HCT116 (cell line): ENCODE measurements around the gene UGT1A7. TPM values are rescaled to one million over a fixed set of nuclear protein-coding genes. Genes with fewer than 3 reads are reported as not detected.

Experiments used
- ATAC-seq: fragments of 200-7000 bp; cut with Tn5 transposase; 2 replicates; pipeline ENCODE4 v1.9.1; 2020; ENCODE audit warnings: mild to moderate bottlenecking, moderate library complexity
- BruUV-seq: library from RNA; stranded (reverse); fragments of 400-500 nt; replicated peaks from 2 replicates; lab custom pipeline; 2021; lab: Mats Ljungman, UMichigan
- CTCF ChIA-PET: fragments of 300-600 bp; sonication (Branson Sonifier 250); formaldehyde crosslinking; loops from one replicate; lab custom pipeline; 2021; ENCODE audit warnings: antibody characterized with exemption; lab: Charles Lee
- POLR2A ChIA-PET: fragments of 300-600, 350-600 bp; sonication (Branson Sonifier 250); formaldehyde crosslinking; loops from one replicate; lab custom pipeline; 2021; ENCODE audit warnings: antibody characterized with exemption; lab: Charles Lee
- RAD21 ChIA-PET, 2 experiments: fragments of 300-600 bp; sonication (Branson Sonifier 250); formaldehyde crosslinking; loops; one replicate each; lab custom pipeline; 2023; ENCODE audit warnings: low total read pairs in 2 of 2; ENCODE audit not compliant: uncharacterized antibody in 2 of 2, unreplicated experiment in 2 of 2, low non-redundant PET in 1 of 2; lab: Charles Lee
- DNase-seq: peaks from one replicate; pipeline ENCODE4 v3.0.0-alpha.2; 2010; ENCODE audit warnings: low read depth, low spot score
- H2AFZ ChIP-seq: fragments of 200-600 bp; shearing (Covaris generic), sonication (generic); 2 replicates; pipeline ENCODE4 v1.6.1; 2017; ENCODE audit warnings: low read depth, mixed run types, mixed read lengths, antibody characterized with exemption, low read length; ENCODE audit not compliant: poor library complexity, severe bottlenecking
- H3K27ac ChIP-seq: 2 replicates; pipeline ENCODE4 v1.5.1; 2012; ENCODE audit warnings: low read depth, low read length
- H3K27me3 ChIP-seq: fragments of 200-600 bp; sonication (generic); 2 replicates; pipeline ENCODE4 v1.6.1; 2016; ENCODE audit warnings: mixed run types, low read length, mixed read lengths; ENCODE audit not compliant: insufficient read depth
- H3K36me3 ChIP-seq, 2 experiments: fragments of 200-500 bp in 1 of 2; fragments of 200-600 bp in 1 of 2; sonication (Bioruptor generic) in 1 of 2; sonication (generic) in 1 of 2; 2 replicates each; pipeline versions ENCODE4 v1.5.1 to v1.6.1; 2014 to 2016; ENCODE audit warnings: low read length in 2 of 2, inconsistent platforms in 1 of 2, mixed read lengths in 1 of 2, mixed run types in 1 of 2; ENCODE audit not compliant: insufficient read depth in 2 of 2, control insufficient read depth in 1 of 2
- H3K4me1 ChIP-seq, 2 experiments: fragments of 200-600 bp in 1 of 2; sonication (generic) in 1 of 2; 2 replicates each; pipeline versions ENCODE4 v1.5.1 to v1.6.1; 2012 to 2017; ENCODE audit warnings: low read length in 2 of 2, inconsistent platforms in 1 of 2, mild to moderate bottlenecking in 1 of 2, mixed read lengths in 1 of 2, mixed run types in 1 of 2, moderate library complexity in 1 of 2; ENCODE audit not compliant: insufficient read depth in 2 of 2, control insufficient read depth in 1 of 2
- H3K4me2 ChIP-seq: fragments of 200-600 bp; sonication (generic); 2 replicates; pipeline ENCODE4 v1.6.1; 2017; ENCODE audit warnings: mixed run types, low read length, mixed read lengths
- H3K4me3 ChIP-seq, 2 experiments: fragments of 200-600 bp in 1 of 2; sonication (generic) in 1 of 2; replicated peaks in 1 of 2; 2 replicates each; pipeline ENCODE4 v1.5.1; 2011 to 2016; ENCODE audit warnings: low read length in 2 of 2, control low read depth in 1 of 2, low read depth in 1 of 2, mild to moderate bottlenecking in 1 of 2, mixed read lengths in 1 of 2, mixed run types in 1 of 2
- H3K79me2 ChIP-seq: fragments of 200-600 bp; sonication (generic); 2 replicates; pipeline ENCODE4 v1.6.1; 2017; ENCODE audit warnings: mild to moderate bottlenecking, mixed run types, low read length, moderate library complexity, mixed read lengths; ENCODE audit not compliant: insufficient read depth
- H3K9ac ChIP-seq: fragments of 200-600 bp; sonication (generic); 2 replicates; pipeline ENCODE4 v1.6.1; 2016; ENCODE audit warnings: low read length, mixed read lengths
- H3K9me2 ChIP-seq: fragments of 200-600 bp; sonication (generic), shearing (Covaris generic); 2 replicates; pipeline ENCODE4 v1.6.1; 2017; ENCODE audit warnings: mixed run types, mild to moderate bottlenecking, moderate library complexity; ENCODE audit not compliant: insufficient read depth
- H3K9me3 ChIP-seq, 2 experiments: fragments of 200-500 bp in 1 of 2; fragments of 200-600 bp in 1 of 2; sonication (Bioruptor generic) in 1 of 2; sonication (generic) in 1 of 2; 2 replicates each; pipeline ENCODE4 v1.6.1; 2014 to 2017; ENCODE audit warnings: low read length in 2 of 2, mixed read lengths in 2 of 2, inconsistent platforms in 1 of 2, low read depth in 1 of 2, mild to moderate bottlenecking in 1 of 2, mixed run types in 1 of 2, moderate library complexity in 1 of 2; ENCODE audit not compliant: control insufficient read depth in 1 of 2, insufficient read depth in 1 of 2
- H4K20me1 ChIP-seq: fragments of 200-600 bp; sonication (generic), shearing (Covaris generic); 2 replicates; pipeline ENCODE4 v1.6.1; 2017; ENCODE audit warnings: mixed run types, mild to moderate bottlenecking, moderate library complexity; ENCODE audit not compliant: insufficient read depth
- CEBPB ChIP-seq: IDR thresholded peaks from 2 replicates; pipeline ENCODE4 v1.6.1; 2012; ENCODE audit warnings: low read depth
- ELF1 ChIP-seq: IDR thresholded peaks from 2 replicates; pipeline ENCODE4 v1.6.1; 2012; ENCODE audit warnings: low read depth, borderline replicate concordance
- EZH2 ChIP-seq: fragments of 200-600 bp; sonication (generic); IDR thresholded peaks from 2 replicates; pipeline ENCODE4 v1.6.1; 2017; ENCODE audit warnings: antibody characterized with exemption, mixed run types
- EZH2phosphoT487 ChIP-seq: fragments of 200-600 bp; IDR thresholded peaks from 2 replicates; pipeline ENCODE4 v1.6.1; 2018; ENCODE audit warnings: antibody characterized with exemption, borderline replicate concordance
- JUND ChIP-seq: IDR thresholded peaks from 2 replicates; pipeline ENCODE4 v1.6.1; 2012
- POLR2A ChIP-seq: IDR thresholded peaks from 2 replicates; pipeline ENCODE4 v1.7.0; 2011; ENCODE audit warnings: borderline replicate concordance; ENCODE audit not compliant: insufficient read depth, insufficient read length; ENCODE audit errors: extremely low read depth
- POLR2AphosphoS5 ChIP-seq: IDR thresholded peaks from 2 replicates; pipeline ENCODE4 v1.6.1; 2011; ENCODE audit warnings: mild to moderate bottlenecking, low read depth, low read length, moderate library complexity
- REST ChIP-seq: IDR thresholded peaks from 2 replicates; pipeline ENCODE4 v1.6.1; 2012; ENCODE audit warnings: low read depth
- YY1 ChIP-seq: IDR thresholded peaks from 2 replicates; pipeline ENCODE4 v1.6.1; 2011; ENCODE audit warnings: low read length, low read depth, moderate library complexity, mild to moderate bottlenecking; ENCODE audit not compliant: insufficient replicate concordance; ENCODE audit errors: extremely low read depth
- ZFX ChIP-seq: fragments of 450-650 bp; IDR thresholded peaks from 2 replicates; pipeline ENCODE4 v1.6.1; 2017
- intact Hi-C: fragments of 100-400 bp; cut with micrococcal nuclease; formaldehyde crosslinking; loops from 2 replicates; pipeline ENCODE4 v1.10.0; 2022
- total RNA-seq: library from RNA; stranded (reverse); gene quantifications from one replicate; pipeline ENCODE4 v1.2.1, GENCODE V29; 2021; ENCODE audit not compliant: unreplicated experiment
- TF ChIP-seq, protein P1 (sequence below): IDR thresholded peaks from 2 replicates; pipeline ENCODE4 v1.6.1; 2011; ENCODE audit warnings: mild to moderate bottlenecking, low read length, moderate library complexity; ENCODE audit not compliant: insufficient replicate concordance; ENCODE audit errors: extremely low read depth

Gene UGT1A7
- total RNA-seq, 1 experiment from 2014 or later, result not detected

- Histone ChIP-seq H3K36me3 (no peaks in the 10 kb centered on the region), H2AFZ (no peak overlapping the region), H3K9me3 (no peaks in the 10 kb centered on the region), H3K27me3 (no peaks in the 10 kb centered on the region; the same call in 1 of the 2 replicates), H3K27ac (no peak overlapping the region), H3K9me2 (no peaks in the 10 kb centered on the region), H3K4me1 (no peaks in the 10 kb centered on the region), H3K4me3 (no peak overlapping the region), H3K79me2 (no peaks in the 10 kb centered on the region), H3K4me2 (no peak overlapping the region), H4K20me1 (no peaks in the 10 kb centered on the region), H3K9ac (no peak overlapping the region)
- CTCF ChIA-PET, result no interaction called here
- DNase-seq, result no peak
- TF ChIP-seq ZFX, result no peak
- no peak for TF ChIP-seq EZH2phosphoT487
- POLR2A ChIA-PET, result no interaction called here
- RAD21 ChIA-PET, result no interaction called here
- intact Hi-C loops, result no loop called here
- no TSS peak for BruUV-seq
- ATAC-seq, result no peak
Measured at GRCh38 chr2:233810385-233810784, 128.7 kb downstream of the UGT1A7 start.

DNA sequence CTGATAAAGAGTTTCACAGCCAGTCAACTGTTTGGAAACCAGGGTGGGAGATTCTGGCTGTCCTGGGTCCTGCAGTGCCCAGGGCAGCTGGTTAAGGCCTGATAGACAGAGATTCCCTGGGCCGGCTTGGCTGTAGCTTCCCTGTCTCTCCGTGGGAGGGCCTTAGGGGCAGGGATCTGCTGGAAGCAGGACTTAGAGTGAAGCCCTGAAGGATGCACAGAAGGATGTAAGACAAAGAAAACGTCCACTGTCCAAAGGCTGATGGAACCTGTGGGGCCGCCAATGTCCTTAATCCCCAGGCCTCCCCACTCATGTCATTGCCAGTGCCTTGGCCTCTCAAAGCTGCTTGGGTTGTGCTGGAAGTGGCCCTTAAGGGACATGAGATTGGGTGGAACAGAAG, 129.4 kb downstream of the UGT1A7 start:
- Histone ChIP-seq H3K27me3 (no peaks in the 10 kb centered on the region; the same call in 1 of the 2 replicates), H3K4me1 (no peaks in the 10 kb centered on the region), H4K20me1 (no peaks in the 10 kb centered on the region), H3K9me3 (no peaks in the 10 kb centered on the region), H3K4me3 (no peak overlapping the region), H3K36me3 (no peaks in the 10 kb centered on the region), H3K9ac (no peak overlapping the region), H3K4me2 (no peak overlapping the region), H3K27ac (no peak overlapping the region), H2AFZ (no peak overlapping the region), H3K79me2 (no peaks in the 10 kb centered on the region), H3K9me2 (no peaks in the 10 kb centered on the region)
- ChIA-PET RAD21 (no interaction called here), POLR2A (no interaction called here), CTCF (no interaction called here)
- no peak for TF ChIP-seq ELF1
- TF ChIP-seq, protein P1, sequence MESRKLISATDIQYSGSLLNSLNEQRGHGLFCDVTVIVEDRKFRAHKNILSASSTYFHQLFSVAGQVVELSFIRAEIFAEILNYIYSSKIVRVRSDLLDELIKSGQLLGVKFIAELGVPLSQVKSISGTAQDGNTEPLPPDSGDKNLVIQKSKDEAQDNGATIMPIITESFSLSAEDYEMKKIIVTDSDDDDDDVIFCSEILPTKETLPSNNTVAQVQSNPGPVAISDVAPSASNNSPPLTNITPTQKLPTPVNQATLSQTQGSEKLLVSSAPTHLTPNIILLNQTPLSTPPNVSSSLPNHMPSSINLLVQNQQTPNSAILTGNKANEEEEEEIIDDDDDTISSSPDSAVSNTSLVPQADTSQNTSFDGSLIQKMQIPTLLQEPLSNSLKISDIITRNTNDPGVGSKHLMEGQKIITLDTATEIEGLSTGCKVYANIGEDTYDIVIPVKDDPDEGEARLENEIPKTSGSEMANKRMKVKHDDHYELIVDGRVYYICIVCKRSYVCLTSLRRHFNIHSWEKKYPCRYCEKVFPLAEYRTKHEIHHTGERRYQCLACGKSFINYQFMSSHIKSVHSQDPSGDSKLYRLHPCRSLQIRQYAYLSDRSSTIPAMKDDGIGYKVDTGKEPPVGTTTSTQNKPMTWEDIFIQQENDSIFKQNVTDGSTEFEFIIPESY, result no peak
- no peak for TF ChIP-seq POLR2A
- no peak for TF ChIP-seq POLR2AphosphoS5
- no peak for TF ChIP-seq EZH2
- TF ChIP-seq JUND, result no peak
- TF ChIP-seq CEBPB, result no peak
- TF ChIP-seq REST, result no peak
- no peak for TF ChIP-seq YY1
- BruUV-seq, result no TSS peak
- ATAC-seq, result no peak
- intact Hi-C loops, result no loop called here
- DNase-seq, result no peak
